GM20431 (cell line): Measurements from ENCODE around the gene CELF4.
"Not testable (repeated sequence)": the region's sequence is repeated elsewhere in the genome, so short reads cannot be mapped to it uniquely, and the experiment has no call there.

Experiments
- in situ Hi-C: fragments of 300-500 bp; cut with MseI, MboI; formaldehyde crosslinking; loops from one replicate; pipeline ENCODE4 v1.15.0; 2020; ENCODE audit warnings: low sequenced_read_pairs; ENCODE audit not compliant: unreplicated experiment

Gene CELF4

DNA sequence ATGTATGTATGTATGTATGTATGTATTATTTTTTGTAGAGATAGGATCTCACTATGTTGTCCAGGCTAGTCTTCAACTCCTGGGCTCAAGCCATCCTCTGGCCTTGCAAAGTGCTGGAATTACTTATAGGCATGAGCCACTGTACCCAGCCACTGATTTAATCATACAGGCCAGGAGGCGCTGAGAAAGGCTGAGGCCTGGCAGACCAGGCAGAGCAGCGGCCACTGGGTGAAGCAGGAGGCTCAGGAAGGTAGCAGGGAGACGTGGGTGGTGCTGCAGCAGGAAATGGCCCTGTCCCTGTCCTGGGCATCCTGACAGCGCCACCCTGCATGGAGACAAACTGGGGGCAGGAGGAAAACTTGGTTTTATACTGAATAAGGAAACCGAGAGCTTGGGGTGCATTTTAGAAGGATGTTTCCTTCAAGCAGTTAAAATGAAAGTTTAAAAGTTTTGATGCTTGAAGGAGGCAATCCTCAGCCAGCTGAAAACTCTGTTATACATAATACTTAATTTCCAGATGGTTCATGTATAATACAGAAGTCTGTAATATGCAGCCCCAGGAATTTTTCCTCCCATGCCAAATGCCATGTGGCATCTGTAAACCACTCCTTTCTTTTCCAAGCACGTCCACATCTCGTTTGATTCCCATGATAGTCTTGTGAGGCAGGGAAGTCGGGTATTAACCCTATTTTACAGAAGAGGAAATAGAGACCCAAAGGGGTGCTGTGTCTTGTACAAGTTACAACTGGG, 182.4 kb downstream of the CELF4 start:
- in situ Hi-C loops = no loop called here

DNA sequence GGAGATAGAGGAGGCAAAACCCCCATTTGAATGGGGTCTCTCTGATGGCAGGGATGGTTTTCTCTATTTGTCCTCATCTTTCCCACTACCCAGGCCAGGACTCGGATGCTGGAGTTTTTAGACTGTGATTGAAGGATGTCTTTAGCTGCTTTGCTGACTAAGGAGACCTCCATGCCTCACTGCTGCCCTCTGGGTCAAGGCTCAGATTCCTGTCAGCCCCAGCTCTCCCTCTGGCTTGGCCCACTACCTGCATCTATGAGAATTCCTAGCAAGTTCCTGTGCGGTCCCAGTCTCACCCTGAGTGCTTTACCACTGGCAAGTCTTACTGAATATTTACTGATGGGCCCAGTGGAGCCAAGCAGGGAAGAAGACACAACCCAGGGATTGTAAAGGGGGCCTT, 184.0 kb downstream of the CELF4 start:
- in situ Hi-C loops = no loop called here

- in situ Hi-C loops = no loop called here
Observed at GRCh38 chr18:37380546-37381110, 185.0 kb downstream of the CELF4 start.

DNA sequence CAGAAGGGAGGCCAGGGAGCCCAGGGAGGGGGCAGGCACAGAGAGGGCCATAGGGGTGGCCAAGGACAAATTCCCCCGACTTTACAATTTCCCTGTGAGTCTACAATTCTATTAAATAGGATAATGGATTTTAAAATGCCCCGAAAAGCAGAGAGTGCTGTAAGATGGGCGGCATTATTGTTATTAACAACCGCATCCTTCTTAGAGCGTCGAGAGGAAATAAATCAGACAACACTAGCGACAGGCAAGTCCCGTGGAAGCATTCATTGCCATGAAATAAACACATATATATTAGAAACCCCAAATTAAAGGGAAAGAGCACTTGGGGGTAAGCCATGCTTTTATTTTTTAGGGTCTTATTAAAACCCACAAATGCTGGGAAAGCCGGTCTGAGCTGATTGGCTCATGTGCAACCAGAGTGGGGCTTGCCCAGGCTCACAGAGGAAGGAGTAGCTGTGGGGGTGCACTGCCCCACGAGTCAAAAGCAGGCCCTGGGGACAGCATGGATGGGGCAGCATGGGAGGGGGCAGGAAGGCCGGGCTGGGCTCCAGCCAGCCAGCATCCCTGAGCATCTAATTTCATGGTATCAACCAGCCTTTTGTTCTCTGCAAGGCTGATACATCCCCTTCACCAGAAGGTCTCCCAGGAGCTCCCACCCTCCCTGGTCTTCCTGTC, 187.1 kb downstream of the CELF4 start:
- in situ Hi-C loops = no loop called here

DNA sequence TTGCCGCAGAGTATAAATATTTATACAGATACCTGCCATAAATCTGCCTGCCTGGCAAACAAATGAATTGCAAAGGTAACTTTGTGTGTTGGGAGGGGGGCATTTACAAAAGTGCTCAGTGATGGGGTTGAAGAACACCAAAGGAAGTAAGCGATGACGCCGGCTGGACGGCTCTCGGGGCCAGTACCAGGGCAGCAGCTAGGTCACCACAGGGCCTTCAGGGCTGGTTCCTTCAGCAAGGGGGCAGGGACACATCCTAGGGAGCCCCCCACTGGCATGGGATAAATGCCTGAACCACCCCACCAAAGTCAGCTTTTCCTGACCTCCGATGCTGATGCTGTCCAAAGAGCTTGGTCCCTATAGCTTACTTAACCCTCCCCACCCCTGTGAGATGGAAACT, 190.4 kb downstream of the CELF4 start:
- in situ Hi-C loops = no loop called here

GRCh38 chr18:37368110-37368954, 197.3 kb downstream of the CELF4 start:
- in situ Hi-C loops = no loop called here

DNA sequence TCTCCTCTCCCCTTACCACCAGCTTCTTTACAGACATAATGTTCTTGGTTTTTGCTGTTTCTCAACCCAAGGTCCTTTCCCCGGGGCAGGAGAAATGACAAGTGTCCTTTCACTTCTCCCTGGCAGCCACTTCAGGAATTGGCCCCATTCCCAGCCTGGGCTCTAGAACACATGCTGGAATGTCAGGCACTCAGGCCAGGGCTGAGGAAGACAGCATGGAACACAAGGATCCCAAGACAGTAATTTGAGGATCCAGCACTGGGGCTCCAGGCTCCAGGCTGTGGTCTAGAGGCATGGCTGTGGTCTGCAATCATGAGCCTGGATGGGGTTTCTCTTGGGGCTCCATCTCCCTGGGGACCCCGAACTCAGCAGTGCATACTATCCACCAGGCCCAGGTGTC, 201.4 kb downstream of the CELF4 start:
- in situ Hi-C loops = no loop called here

GRCh38 chr18:37362158-37362890, 203.3 kb downstream of the CELF4 start:
- in situ Hi-C loops = no loop called here

DNA sequence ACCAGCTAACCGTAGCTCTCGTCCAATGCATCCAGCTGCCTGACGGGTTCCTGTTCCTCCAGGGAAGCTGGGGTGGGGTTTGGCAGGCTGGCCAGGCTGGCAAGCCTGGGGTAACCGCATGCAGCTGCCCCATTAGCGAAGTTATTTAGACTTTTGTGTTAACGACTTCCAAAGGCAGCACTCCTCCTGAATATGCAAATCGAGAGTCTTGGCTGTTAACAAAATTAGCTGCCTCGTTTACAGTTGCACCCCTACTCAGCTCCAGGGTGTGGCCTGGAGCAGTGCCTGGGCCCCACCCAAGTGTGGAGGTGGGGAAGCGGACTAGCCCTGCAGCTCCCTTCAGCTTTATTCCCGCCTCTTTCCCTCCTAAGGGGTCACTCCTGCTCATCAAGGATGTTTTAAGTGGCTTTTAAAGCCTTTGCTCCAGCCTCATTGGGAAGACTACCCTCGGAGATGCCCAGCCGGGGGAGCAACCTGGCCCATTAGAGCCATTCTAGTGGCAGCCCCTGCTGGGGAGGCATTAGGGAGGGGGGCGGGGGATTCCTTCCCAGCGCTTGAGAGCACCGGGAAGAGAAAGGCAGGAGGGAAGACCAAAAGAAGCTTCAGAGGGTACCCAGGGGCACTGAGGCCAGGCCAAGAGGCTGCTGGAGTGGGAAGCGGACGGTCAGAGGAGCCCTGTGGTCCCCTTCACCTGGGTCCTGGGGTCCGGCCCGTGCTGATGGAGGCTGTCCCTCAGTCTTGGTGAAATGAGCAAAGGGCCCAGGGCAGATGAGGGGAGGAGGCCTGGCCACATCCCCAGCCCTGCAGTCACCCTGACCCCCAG, 204.1 kb downstream of the CELF4 start:
- in situ Hi-C loops = no loop called here

DNA sequence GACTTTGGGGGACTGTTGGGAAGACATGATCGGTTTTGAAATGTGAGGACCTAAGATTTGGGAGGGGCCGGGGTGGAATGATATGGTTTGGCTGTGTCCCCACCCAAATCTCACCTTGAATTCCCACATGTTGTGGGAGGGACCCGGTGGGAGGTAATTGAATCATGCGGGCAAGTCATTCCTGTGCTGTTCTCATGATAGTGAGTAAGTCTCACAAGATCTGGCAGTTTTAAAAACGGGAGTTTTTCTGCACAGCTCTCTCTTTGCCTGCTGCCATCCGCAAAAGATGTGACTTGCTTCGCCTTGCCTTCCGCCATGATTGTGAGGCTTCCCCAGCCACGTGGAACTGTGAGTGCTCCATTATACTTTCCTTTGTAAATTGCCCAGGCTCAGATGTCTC, 207.5 kb downstream of the CELF4 start:
- in situ Hi-C loops = not testable (repeated sequence)

GRCh38 chr18:37355772-37356171, 209.8 kb downstream of the CELF4 start:
- in situ Hi-C loops = no loop called here

DNA sequence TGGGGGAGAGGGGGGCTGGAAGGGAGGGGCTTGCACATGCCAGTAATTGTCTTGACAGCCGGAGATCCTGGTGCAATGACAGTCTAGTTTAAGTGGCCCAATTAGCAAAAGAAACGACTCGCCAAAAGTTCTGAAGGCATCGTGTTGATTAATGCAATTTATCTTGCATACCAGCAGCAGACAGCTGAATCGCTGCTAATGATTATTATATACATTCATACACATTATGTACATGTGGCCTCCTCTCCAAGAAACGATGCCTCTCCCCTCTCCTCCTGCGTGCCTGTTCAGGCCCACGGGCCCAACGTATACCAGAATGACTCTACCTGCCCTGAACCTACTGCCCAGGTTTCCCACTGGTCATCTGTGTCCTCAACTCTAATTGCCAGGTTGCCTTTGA, 214.5 kb downstream of the CELF4 start:
- in situ Hi-C loops = no loop called here

DNA sequence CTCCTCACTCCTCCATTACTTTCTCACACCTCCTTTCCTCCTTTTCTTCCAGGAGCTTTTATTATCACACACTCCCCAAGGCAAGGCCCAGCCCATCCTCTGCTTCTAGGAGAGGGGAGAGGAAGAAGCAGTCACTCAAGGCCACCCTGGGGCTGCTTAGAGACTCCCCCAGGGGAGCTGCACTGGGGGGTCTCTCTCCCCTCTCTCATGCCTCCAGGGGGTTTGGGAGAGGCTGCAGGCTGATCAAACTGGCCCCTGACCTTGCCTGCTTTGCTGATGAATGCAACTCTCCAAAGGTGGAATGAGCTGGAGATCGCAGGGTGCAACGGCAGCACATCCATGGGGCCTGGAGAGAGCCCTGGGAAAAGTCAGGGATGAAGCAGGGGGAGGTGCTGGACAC, 216.9 kb downstream of the CELF4 start:
- in situ Hi-C loops = no loop called here

GRCh38 chr18:37346048-37346447, 219.6 kb downstream of the CELF4 start:
- in situ Hi-C loops = no loop called here

GRCh38 chr18:37343542-37343851, 222.1 kb downstream of the CELF4 start:
- in situ Hi-C loops = no loop called here

GRCh38 chr18:37341473-37342086, 224.0 kb downstream of the CELF4 start:
- in situ Hi-C loops = no loop called here

DNA sequence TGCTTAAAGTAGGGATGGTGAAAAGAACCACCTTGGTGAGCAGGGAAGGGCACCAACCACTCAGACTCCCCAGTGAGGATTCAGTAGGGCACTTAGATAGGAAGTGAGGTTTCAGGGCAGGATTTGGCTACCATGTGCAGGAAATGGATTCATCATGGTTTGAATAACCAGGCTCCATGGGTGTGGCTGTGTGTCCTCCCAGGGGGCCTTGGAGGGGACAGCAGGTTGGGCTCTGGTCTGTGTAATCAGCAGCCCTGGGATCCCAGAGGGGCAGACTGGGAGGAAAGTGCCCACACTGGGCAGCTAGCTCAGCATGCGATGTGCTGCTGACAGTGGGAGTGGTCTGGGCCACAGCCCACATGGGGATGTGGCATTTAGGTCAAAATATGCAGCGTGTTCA, 224.6 kb downstream of the CELF4 start:
- in situ Hi-C loops = no loop called here

GRCh38 chr18:37339701-37340215, 225.8 kb downstream of the CELF4 start:
- in situ Hi-C loops = no loop called here
